Effector CD8-positive, alpha-beta T cell (primary cell): ENCODE results near the gene PRPF31.
"Not testable (repeated sequence)": the region's sequence is repeated elsewhere in the genome, so short reads cannot be mapped to it uniquely, and the experiment has no call there.

Experiments used
- DNase-seq: peaks from one replicate; lab custom pipeline; 2025; lab: John Stamatoyannopoulos, UW
- total RNA-seq, 4 experiments: gene quantifications; one replicate each; lab custom pipeline; 2026; lab: John Stamatoyannopoulos, UW

PRPF31 gene, protein sequence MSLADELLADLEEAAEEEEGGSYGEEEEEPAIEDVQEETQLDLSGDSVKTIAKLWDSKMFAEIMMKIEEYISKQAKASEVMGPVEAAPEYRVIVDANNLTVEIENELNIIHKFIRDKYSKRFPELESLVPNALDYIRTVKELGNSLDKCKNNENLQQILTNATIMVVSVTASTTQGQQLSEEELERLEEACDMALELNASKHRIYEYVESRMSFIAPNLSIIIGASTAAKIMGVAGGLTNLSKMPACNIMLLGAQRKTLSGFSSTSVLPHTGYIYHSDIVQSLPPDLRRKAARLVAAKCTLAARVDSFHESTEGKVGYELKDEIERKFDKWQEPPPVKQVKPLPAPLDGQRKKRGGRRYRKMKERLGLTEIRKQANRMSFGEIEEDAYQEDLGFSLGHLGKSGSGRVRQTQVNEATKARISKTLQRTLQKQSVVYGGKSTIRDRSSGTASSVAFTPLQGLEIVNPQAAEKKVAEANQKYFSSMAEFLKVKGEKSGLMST
- total RNA-seq: 82.6 to 118 (median 95.4) reads per million in 4 experiments

DNA sequence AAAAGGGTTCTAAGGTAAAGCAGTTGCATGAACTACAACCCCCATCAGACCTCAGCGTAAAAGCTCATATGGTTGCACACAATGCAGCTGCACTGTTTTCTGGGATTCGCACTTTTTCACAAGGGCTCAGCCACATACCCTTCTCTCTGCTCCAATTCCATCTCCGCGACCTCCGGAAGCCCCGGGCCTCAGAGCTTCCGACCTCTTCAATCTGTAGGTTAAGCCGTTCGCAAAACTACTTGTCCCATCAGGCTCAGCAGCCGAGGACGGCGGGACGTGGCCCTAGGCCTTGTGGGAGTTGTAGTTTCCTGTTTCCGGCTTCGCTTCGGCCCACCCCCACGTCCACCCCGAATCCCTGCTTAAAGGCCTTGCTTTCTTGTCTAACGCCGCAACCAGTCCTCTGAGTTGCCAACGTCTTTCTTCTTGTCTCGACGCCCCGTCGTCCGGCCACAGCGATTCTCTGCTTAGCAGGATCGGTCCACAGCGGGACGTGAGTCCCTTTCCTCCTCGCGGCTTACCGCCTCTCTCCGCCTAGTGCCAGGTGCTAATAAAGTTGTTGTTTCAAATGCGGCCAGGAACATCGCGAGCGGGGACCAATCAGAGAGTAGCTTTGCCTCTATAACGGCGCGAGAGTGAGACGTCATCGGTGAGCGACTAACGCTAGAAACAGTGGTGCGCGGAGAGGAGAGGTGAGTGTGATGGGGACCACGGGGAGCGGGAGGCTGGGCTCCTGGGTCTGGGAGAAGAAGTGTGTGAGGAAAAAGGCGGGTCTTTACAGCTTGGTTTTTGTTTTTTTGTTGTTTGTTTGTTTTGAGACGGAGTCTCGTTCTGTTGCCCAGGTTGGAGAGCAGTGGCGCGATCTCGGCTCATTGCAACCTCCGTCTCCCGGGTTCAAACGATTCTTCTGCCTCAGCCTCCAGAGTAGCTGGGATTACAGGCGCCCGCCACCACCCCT lies at the start of gene PRPF31, which contains the start of gene TFPT:
PRPF31 (plus strand) TSS at position 646 of the 955 bp plus-strand sequence. CDS start 2,525 bp downstream, outside the sequence.
TFPT (minus strand) TSS at position 549 of the 955 bp plus-strand sequence; CDS start at position 161, 388 bp downstream.
- DNase-seq: peak; percentile 93

DNA sequence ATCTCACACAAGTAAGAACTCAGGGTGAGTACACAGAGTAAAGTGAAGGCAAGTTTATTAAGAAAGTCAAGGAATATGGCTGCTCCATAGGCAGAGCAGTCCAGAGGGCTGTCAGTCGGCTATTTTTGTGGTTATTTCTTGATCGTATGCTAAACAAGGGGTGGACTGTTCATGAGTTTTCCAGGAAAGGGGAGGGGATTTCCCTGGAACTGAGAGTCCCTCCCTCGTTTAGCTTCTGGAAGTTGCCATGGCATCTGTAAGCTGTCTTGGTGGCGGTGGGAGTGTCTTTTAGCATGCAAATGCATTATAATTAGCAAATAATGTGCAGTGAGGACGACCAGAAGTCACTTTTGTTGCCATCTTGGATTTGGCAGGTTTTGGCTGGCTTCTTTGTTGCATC lies 46.1 kb upstream of the PRPF31 start:
- no peak for DNase-seq

DNA sequence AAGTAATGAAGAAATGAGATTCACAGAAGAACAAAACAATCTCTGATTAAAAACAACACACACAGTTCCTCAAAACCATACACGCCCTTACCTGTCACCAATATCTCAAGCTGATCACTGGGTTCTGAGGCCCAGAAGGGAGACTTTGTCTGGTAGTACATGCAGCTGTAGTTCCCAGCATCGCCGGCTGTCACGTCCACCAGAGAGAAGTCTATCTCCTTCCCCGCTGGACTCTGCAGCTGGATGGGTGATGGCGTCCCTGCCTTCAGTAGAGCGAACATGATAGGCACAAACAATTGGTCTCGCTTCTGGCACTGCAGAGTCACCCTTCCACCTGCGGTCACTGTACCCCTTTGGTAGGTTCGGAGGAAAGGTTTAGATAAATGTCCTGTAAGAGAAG lies 41.7 kb upstream of the PRPF31 start:
- no peak for DNase-seq

DNA sequence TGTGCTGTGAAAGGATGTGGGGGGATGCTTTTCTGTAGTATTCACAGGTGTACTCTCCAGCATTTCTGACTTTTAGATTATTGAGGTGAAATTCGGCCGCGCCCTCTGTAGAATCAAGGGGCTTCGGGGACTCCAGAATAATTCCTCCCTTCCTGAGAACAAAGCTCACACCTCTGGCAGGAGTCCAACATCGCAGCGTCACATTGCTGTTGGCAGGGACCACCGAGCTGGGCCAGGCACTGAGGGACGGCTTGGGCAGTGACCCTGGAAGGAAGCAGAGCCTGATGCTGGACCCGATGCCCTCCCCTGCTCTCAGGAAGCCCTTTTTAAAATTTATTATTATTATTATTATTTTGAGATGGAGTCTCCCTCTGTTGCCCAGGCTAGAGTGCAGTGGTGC lies 40.7 kb upstream of the PRPF31 start:
- no peak for DNase-seq

DNA sequence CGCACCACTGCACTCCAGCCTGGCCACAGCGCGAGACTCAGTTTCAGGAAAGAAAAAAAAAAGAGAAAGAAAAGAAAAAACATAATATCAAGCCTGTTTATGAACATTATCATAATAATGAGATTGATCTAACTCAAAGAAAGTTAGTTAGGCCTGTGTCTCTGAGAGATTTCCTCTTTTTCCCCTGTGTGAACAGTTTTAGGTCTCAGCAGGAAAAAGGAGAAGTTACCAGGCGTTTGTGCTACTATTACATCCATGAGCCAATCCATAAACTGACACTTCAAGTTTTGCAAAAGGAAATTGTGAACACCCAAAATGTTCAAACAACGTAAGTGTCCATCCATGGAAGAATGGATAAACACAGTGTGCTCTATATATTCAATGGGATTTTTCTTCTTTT lies 38.2 kb upstream of the PRPF31 start:
- no peak for DNase-seq

DNA sequence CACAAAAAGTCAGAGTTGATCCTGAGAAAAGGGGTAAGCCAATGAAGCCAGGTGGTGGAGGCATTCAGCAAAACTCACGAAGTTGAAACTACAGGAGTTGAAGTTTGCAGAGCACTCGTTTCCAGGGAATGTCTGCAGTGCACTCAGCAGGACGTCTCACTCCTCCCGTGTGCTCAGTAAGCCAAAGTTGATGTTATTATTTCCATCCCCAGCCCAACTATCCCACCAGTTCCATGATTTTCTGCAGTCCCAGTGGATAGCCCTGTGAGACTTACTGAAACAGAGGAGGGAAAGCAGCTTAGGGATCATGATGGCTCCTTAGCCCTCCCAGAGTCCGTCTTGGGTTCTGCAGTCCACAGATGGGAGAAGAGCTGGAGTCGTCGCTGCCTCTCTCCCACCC lies 34.5 kb upstream of the PRPF31 start, which contains the start of gene TARM1:
TARM1 (minus strand) TSS at position 334 of the 400 bp plus-strand sequence; CDS start at position 309, 25 bp downstream.
- no peak for DNase-seq

DNA sequence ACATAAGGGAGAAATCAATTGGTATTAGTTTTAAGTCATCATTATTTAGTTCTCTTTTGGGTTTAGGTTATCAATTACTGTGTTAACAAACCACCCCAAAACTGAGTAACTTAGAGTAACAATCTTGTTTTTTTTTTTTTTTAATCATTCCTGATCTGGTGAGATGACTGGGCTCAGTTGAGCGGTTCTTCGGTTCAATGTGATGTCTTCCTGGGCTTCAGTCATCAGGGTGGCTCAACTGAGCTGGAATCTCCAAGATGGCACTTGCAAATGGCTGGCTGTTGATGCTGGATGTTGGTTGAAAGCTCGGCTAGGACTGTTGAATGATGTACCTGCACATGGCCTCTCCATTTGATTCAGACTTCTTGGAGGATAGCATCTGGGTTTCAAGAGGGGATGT lies 31.1 kb upstream of the PRPF31 start:
- DNase-seq: no peak

DNA sequence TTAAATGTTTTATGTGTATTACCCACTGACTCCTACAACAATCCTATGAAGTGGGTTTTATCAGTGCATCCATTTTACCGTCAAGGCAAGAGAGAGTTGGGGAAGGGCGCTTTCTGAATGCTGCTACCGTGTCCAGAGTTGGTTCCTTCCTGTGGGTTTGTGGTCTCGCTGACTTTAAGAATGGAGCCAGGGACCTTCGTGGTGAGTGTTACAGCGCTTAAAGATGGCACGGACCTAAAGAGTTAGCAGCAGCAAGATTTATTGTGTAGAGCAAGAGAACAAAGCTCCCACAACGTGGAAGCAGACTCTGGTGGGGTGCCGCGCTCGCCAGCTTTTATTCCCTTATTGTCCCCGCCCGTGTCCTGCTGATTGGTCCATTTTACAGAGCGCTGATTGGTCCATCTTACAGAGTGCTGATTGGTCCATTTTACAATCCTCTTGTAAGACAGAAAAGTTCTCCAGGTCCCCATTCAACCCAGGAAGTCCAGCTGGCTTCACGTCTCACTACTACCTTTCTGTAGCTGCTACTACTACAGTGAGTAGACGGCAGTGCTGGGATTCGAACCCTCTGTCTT lies 21.0 kb upstream of the PRPF31 start:
- DNase-seq: no peak

DNA sequence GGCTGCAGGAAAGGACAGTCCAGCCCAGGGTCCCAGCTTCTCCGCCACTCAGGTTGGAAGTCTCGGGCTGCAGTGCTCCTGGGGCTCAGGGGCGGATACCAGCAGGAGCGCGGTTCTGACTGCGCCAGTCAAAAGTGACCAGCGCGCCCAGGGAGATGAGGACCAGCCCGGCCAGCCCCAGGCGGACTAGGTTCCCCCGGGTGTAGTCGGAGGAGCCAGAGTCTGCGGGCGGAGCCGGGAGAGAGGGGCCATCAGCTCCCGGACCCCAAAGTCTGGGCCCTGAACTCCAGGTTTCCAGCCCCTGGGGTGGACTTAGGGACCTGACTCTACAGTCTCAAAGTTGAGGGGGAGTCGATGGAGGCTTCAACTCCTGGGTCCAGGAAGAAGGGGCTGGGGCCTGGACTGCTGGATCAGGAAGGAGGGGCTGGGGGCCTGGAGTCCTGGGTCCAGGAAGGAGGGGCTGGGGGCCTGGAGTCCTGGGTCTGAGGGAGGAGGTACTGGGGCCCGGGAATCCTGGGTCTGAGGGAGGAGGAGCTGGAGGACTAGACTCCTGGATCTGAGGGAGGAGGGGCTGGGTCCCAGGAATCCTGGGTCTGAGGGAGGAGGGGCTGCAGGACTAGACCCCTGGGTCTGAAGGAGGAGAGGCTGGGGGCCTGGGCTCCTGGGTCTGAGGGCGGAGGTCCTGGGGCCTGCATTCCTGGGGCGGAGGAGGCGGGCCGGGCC lies 20.3 kb upstream of the PRPF31 start:
- no peak for DNase-seq

DNA sequence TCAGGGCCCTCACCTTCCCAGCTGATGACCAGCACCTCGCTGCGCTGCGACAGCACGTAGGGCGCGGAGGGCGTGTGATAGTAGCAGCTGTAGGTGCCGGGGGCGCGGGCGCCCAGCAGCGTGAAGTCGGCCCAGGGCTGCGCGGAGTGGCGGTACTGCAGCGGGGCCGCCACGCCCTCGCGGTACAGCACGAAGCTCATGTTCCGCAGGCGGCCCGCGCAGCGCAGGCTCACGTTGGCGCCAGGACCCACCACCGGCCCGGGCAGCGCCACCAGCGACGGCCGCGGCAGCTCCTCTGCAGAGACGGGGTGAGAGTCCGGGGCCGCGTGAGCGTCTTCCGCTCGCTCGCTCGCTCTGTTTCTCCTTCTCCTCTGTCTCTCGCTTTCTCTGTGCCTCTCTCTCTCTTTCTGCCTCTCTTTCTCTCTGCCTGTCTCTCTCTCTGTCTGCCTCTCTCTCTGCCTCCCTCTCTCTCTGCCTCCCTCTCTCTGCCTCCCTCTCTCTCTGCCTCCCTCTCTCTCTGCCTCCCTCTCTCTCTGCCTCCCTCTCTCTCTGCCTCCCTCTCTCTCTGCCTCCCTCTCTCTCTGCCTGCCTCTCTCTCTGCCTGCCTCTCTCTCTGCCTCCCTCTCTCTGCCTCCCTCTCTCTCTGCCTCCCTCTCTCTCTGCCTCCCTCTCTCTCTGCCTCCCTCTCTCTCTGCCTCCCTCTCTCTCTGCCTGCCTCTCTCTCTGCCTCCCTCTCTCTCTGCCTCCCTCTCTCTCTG lies 19.5 kb upstream of the PRPF31 start:
- peak; percentile 14 for DNase-seq

DNA sequence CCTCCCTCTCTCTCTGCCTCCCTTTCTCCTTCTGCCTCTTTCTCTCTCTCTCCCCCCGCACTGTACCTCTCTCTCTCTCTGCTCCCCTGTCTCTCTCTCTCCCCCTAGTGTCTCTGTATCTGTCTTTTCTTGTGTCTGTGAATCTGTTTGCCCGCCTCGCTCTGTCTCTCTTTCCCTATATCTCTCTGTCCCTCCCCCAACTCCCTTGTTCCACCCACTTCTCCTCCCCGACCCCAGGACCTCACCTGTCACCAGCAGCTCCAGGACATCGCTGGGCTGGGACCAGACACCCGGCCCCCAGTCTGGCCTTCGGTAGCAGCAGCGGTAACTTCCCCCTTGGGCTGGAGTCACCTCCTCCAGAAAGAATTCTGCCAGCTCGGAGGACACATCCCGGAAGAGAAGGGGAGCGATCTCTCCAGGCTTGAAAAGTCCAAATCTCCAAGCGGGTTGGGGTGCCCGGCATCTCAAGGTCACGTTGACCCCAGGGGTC lies 18.9 kb upstream of the PRPF31 start:
- DNase-seq: no peak

DNA sequence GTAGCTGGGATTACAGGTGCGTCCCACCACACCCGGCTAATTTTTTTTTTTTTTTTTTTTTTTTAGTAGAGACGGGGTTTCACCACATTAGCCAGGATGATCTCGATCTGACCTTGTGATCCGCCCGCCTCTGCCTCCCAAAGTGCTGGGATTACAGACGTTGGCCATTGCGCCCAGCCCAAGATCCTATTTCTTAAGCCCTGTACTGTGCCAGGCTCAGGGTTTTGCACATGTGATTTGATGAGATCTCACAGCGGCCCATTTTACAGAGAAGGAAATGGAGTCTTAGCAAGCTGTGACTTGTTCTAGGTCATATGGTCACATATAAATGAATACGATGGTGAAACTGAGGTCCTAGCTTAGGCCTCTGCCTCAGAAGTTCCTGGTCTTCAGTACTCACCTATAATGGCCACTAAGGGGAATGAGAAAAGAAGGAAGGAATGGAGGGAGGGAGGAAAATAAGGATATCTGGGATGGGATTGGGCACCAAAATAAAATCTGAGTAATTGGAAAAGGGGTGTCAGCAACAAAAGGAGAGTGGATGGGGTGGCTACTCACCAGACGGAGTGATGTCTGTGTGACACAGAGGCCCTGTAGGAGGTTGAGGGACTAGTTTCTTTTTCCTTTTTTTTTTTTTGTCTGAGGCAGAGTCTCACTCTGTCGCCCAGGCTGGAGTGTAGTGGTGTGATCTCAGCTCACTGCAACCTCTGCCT lies 16.2 kb upstream of the PRPF31 start:
- DNase-seq: no peak

DNA sequence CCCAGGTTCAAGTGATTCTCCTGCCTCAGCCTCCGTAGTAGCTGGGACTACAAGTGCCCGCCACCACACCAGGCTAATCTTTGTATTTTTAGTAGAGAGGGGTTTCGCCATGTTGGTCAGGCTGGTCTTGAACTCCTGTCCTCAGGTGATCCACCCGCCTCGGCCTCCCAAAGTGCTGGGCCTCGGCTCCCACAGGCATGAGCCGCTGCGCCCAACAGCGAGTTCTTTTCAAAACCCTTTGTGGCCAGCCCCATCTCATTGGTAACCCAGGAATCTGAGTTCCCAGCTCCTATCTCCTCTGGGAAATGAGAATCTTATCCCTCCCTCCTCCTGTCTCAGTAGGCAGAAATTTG lies 15.7 kb upstream of the PRPF31 start:
- DNase-seq: not testable (repeated sequence)

DNA sequence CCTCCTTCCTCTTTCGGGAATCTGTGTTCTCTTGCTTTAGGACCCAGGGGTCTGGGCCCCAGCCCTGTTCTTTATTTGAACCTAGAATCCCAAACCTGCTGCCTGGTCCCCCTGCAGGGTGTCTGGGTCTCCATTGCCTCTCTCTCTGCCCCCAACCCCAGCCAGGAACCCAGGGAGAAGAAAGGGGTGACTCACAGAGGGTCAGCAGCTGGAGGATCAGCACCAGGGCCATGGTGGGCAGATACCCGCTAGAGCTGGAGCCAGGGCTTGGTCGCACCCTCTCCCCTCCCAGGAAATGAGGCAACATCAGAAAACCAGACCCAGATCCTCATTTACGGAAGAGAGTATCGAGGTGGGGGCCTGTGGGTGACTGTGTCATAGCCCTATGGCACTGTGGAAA lies 15.0 kb upstream of the PRPF31 start, which contains the start of gene OSCAR:
OSCAR (minus strand) TSS at position 243 of the 400 bp plus-strand sequence; CDS start at position 232, 11 bp downstream.
- no peak for DNase-seq

DNA sequence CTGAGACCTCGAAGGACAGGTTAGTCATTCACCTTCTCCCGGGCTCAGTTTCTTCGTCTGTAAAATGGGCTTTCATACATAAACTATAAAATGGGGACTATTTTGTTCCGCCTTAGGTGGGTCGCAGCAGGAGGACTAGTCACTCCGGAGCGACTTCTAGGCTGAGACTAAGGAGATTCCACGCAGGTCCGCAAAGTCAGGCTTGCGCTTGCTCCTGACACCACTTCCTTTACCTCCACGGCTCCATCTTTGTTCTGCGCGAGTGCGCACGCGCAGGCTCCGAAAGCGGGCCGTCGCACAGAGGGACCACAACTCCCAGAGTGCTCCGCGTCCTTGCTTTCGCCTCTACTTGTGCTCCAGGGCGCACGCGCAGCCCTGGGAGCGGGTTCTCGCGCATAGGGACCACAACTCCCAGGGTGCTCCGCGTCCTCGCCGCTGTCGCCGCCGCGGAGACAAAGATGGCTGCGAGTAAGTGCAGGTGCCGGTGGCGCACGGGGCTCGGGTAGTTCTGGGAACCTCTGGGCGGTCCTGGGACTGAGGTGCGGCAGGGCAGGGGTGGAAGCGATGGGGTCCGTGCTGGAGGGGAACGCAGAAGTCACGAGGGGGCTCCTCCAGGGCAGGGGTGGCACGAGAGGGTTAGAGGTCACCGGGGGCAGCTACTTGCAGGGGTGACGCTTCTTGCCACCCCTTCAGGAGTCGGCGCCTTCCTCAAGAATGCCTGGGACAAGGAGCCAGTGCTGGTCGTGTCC lies 13.0 kb upstream of the PRPF31 start, which contains the start of gene NDUFA3:
NDUFA3 (plus strand) TSS at position 435 of the 749 bp plus-strand sequence; CDS start at position 459, 24 bp downstream.
- DNase-seq: peak; percentile 97

DNA sequence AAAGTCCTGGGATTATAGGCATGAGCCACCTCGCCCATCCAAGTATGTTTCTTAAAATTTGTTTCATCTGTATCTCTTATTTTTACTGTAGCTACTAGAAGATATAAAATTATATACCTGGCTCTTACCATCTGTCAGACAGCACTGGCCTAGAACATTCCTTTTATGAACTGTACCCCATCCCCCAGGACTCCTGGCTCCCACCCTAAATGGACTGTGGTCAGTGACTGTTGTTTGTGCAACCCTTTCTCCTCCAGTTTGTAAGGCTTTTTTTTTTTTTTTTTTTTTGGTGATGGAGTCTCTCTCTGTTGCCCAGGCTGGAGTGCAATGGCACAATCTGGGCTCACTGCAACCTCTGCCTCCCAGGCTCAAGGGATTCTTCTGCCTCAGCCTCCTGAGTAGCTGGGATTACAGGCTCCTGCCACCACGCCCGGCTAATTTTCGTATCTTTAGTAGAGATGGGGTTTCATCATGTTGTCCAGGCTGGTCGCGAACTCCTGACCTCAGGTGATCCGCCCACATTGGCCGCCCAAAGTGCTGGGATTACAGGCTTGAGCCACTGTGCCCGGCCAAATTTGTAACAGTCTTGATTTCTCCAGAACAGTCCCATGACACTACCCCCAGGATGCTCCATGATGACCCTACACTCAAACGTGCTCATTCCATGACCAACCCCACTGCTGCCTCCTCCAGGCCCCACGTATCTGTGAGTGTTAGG lies 10.4 kb upstream of the PRPF31 start:
- no peak for DNase-seq

DNA sequence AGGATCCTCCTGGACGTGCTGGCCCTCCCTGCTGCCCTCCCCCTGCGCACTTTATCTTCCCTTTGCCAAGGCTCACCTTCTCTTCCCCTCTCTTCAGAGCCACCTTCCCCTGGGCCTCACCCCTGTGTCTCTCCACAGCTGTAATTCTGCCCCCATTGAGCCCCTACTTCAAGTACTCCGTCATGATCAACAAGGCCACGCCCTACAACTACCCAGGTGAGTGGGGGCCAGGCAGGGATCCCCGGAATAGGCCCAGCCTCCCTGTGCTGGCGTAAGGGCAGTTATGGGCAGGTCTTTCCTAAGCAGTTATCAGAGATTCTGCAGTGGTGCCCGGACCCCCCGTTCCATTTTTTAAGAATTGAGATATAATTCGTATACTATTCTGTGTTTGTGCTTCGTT lies 9.8 kb upstream of the PRPF31 start:
- DNase-seq: no peak

DNA sequence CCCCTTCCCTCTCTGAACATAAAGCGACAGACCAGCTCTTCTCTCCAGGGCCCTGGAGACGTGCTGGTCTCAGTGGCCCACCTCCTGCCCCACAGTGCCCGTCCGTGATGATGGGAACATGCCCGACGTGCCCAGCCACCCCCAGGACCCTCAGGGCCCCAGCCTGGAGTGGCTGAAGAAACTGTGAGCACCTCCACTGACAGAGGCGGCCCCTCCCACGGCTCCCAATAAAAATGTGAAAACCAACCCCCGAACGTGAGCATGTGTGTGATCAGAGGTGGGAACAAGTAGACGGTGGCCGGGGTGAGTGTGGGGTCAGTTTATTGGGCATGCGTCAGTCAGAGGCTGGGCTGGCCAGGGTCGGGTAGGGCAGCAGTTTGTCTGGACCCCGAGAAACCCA lies 8.8 kb upstream of the PRPF31 start:
- DNase-seq: no peak
